BE2C (cell line): ENCODE data around the gene SEPTIN7.

Experiments
- DNase-seq: peaks from one replicate; pipeline ENCODE4 v3.0.0-alpha.2; 2020
- H3K27me3 ChIP-seq: fragments of 250-450 bp; sonication (Bioruptor Pico); 2 replicates; pipeline ENCODE4 v1.5.1; 2020; ENCODE audit warnings: mild to moderate bottlenecking
- H3K36me3 ChIP-seq: fragments of 250-450 bp; sonication (Bioruptor Pico); 2 replicates; pipeline ENCODE4 v1.5.1; 2020; ENCODE audit warnings: mild to moderate bottlenecking
- H3K4me1 ChIP-seq: fragments of 250-450 bp; sonication (Bioruptor Pico); 2 replicates; pipeline ENCODE4 v1.5.1; 2020
- H3K4me3 ChIP-seq: 2 replicates; pipeline ENCODE4 v1.5.1; 2011; ENCODE audit warnings: low read depth, low read length
- H3K9me3 ChIP-seq: fragments of 250-450 bp; sonication (Bioruptor Pico); 2 replicates; pipeline ENCODE4 v1.5.1; 2020
- CTCF ChIP-seq: IDR thresholded peaks from 2 replicates; pipeline ENCODE4 v1.5.1; 2012; ENCODE audit warnings: mild to moderate bottlenecking, low read depth, low read length

The SEPTIN7 gene

GRCh38 chr7:35828817-35829216 is 28.0 kb downstream of the SEPTIN7 start:
- peaks cover 8% of the 10 kb centered on the region for H3K36me3 ChIP-seq
- TF ChIP-seq CTCF, result no peak

GRCh38 chr7:35831208-35831607 is 30.4 kb downstream of the SEPTIN7 start:
- Histone ChIP-seq H3K4me1 (no peaks in the 10 kb centered on the region; the same call in 1 of the 2 replicates), H3K36me3 (peaks cover 14% of the 10 kb centered on the region), H3K27me3 (no peaks in the 10 kb centered on the region), H3K4me3 (no peak overlapping the region), H3K9me3 (no peaks in the 10 kb centered on the region)
- TF ChIP-seq CTCF, result no peak
- no peak for DNase-seq

More at GRCh38 chr7:35828817-35829216, 28.0 kb downstream of the SEPTIN7 start:
- peaks cover 5% of the 10 kb centered on the region; the same call in 1 of the 2 replicates for H3K4me1 ChIP-seq
- no peaks in the 10 kb centered on the region for H3K9me3 ChIP-seq
- H3K4me3 ChIP-seq, result no peak overlapping the region
- no peak for DNase-seq
- H3K27me3 ChIP-seq, result no peaks in the 10 kb centered on the region

GRCh38 chr7:35839860-35840854 is 39.3 kb downstream of the SEPTIN7 start:
- Histone ChIP-seq H3K36me3 (peaks cover 3% of the 10 kb centered on the region; the same call in 1 of the 2 replicates), H3K27me3 (no peaks in the 10 kb centered on the region), H3K9me3 (no peaks in the 10 kb centered on the region), H3K4me3 (no peak overlapping the region), H3K4me1 (no peaks in the 10 kb centered on the region)
- no peak for TF ChIP-seq CTCF
- DNase-seq, result no peak

- peaks cover 10% of the 10 kb centered on the region for H3K36me3 ChIP-seq
- TF ChIP-seq CTCF, result no peak
Observed at GRCh38 chr7:35846816-35847412, 46.1 kb downstream of the SEPTIN7 start.

GRCh38 chr7:35848725-35849124 is 47.9 kb downstream of the SEPTIN7 start:
- TF ChIP-seq CTCF, result no peak

More at GRCh38 chr7:35846816-35847412, 46.1 kb downstream of the SEPTIN7 start:
- Histone ChIP-seq H3K4me3 (no peak overlapping the region), H3K27me3 (no peaks in the 10 kb centered on the region), H3K9me3 (no peaks in the 10 kb centered on the region), H3K4me1 (peaks cover 3% of the 10 kb centered on the region; the same call in 1 of the 2 replicates)
- no peak for DNase-seq

More at GRCh38 chr7:35848725-35849124, 47.9 kb downstream of the SEPTIN7 start:
- no peak for DNase-seq
- Histone ChIP-seq H3K4me1 (peaks cover 3% of the 10 kb centered on the region; the same call in 1 of the 2 replicates), H3K4me3 (no peak overlapping the region), H3K27me3 (no peaks in the 10 kb centered on the region), H3K36me3 (peaks cover 10% of the 10 kb centered on the region), H3K9me3 (no peaks in the 10 kb centered on the region)
